GM18517 (cell line): ENCODE measurements around the gene PPIL4.
A peak's percentile ranks its signal among the peaks of the same experiment; 100 is the strongest.
"Not testable (repeated sequence)": the region's sequence is repeated elsewhere in the genome, so short reads cannot be mapped to it uniquely, and the experiment has no call there.

Experiments
- ATAC-seq: cut with Tn5 transposase; IDR thresholded peaks from one replicate; pipeline ENCODE4 v1.9.1; 2021; ENCODE audit warnings: mild to moderate bottlenecking, moderate library complexity; ENCODE audit not compliant: unreplicated experiment

The PPIL4 gene

DNA sequence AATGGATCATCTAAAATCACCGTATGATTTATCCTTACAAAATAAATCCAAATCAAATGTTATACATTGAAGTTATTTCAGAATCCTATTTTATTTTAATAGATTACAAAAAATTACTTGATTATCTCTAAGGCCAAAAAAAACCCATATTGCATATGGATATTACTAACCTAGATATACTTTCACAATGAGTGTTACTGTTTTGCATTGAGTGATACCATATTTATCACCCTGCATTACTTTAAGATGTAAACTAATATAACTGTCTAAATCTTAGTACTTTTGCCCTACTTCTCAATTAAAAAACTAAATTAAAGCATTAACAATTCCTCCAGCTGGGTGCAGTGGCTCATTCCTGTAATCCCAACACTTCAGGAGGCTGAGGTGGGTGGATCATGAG is 11.1 kb downstream of the PPIL4 start:
- no peak for ATAC-seq

GRCh38 chr6:149529650-149530049 is 16.2 kb downstream of the PPIL4 start:
- no peak for ATAC-seq

DNA sequence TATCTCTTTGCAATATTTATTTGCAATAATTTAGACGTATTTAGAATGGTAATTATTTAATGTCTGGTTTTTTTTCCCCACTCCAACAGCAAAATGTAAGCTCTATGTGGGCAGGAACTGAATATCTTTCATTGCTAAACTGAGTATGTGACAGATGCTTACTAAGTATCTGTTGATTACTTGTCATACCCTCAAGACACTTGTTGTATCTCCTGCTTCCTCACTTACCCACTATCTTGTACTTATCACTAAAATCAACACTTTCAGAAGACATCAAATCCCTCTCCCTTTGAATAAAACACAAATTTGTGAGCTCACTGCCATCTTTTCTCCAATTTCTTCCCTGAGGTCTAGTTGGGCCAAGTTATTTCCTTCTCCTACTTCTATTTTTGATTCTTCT is 30.3 kb downstream of the PPIL4 start:
- ATAC-seq: no peak

DNA sequence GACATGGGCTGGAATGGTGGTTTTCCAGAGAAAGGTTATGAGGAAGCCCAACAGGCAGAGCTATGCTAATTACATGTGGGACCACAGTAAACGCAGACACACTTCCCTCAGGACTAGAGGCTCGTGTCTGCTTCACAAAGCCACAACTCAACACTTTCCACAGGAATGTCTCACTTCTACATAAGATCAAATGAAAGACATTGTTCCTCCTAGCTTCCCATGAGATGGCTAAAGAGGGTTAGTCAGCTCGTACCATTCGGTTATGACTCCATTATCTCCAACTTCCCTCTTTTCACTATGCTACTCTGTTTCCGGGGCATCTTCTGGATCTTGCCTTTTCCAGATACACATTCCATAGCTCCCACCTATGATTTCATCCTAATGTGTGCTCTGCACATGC is 31.9 kb downstream of the PPIL4 start:
- no peak for ATAC-seq

- no peak for ATAC-seq
Observed at GRCh38 chr6:149510793-149511512, 34.9 kb downstream of the PPIL4 start.

- no peak for ATAC-seq
Observed at GRCh38 chr6:149508485-149508884, 37.4 kb downstream of the PPIL4 start.

GRCh38 chr6:149503872-149504271 is 42.0 kb downstream of the PPIL4 start:
- no peak for ATAC-seq

GRCh38 chr6:149503276-149503675 is 42.6 kb downstream of the PPIL4 start:
- ATAC-seq: no peak

GRCh38 chr6:149501768-149502167 is 44.1 kb downstream of the PPIL4 start:
- ATAC-seq: no peak

- no peak for ATAC-seq
Observed at GRCh38 chr6:149501201-149501600, 44.6 kb downstream of the PPIL4 start.

GRCh38 chr6:149500096-149500495 is 45.7 kb downstream of the PPIL4 start:
- ATAC-seq: no peak

DNA sequence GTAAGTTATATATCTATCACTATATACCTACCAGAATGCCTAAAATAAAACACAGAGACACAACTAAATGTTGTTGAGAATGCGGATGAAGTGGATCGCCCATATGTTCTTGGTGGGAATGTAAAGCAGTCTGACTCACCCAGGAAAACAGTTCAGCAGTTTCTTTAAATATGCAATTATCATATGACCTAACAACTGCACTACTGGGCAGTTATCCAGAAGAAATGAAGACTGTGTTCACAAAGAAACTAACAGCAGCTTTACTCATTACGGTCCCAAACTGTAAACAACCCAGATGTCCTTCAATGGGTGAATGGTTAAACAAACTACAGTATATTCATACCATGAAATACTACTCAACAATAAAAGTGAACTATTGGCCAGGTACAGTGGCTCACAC is 46.8 kb downstream of the PPIL4 start:
- ATAC-seq: no peak

GRCh38 chr6:149497365-149497764 is 48.5 kb downstream of the PPIL4 start:
- no peak for ATAC-seq

- ATAC-seq: not testable (repeated sequence)
Observed at GRCh38 chr6:149496597-149496996, 49.2 kb downstream of the PPIL4 start.

GRCh38 chr6:149495349-149496016 is 50.4 kb downstream of the PPIL4 start:
- not testable (repeated sequence) for ATAC-seq

DNA sequence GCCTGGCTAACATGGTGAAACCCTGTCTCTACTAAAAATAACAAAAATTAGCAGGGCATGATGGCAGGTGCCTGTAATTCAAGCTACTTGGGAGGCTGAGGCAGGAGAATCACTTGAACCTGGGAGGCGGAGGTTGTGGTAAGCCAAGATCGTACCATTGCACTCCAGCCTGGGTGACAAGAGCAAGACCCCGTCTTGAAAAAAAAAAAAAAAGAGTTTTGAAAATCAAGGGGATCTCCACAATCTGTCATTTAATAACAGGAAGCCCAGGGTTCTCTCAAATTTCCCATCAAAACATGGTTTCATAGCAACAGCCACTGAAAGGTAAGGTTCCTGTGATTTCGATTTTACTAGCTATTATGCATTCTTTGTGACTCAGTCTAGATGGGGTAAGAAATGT is 51.0 kb downstream of the PPIL4 start:
- peak; percentile 77 for ATAC-seq

DNA sequence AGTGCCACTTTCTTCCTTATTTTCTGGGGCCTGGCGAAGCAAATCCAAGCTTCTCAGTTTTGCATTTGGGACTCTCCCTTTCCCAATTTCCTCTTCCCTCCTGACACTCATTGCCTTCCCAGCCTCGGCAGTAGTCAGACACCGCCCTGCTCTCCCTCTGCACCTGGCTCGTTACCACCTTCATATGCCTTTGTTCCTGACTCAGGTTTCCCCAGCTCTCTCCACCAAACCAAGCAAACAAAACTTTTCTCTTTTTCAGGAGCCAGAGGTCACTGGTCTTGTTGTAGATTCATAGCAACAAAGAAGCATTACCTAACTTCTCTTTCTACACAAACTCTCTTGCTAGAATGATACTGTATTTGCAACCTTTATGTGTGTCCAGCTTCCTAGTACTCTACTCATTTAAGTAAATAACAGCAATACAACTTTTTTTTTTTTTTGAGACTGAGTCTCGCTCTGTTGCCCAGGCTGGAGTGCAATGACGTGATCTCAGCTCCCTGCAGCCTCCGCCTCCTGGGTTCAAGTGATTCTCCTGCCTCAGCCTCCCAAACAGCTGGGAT is 52.0 kb downstream of the PPIL4 start:
- ATAC-seq: no peak

DNA sequence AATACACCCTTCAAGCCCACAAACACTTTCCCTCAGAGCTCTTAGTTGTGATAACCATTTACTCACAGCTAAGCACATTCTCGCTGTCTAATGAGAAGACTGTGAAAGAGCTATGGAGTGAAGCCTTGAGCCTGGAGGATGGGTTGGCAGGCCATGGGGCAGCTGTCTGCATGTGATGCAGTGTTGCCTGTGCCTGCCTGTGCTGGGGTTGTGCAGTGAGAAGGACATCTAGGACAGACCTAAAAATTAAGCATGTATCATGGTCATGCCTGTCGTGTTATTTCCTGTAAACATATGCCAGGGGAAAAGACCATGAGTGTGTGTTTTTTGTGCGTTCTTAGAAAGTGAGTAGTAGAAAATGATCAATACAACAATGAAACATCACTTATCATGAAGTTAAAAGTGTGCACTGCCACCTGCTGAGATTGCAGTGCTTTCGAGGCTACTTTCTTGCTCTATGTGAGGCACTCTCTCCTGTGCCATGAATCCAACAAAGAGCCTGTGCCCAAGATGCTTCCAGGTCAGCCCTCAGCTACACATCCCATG is 53.0 kb downstream of the PPIL4 start:
- no peak for ATAC-seq

- ATAC-seq: no peak
Observed at GRCh38 chr6:149489967-149490366, 55.9 kb downstream of the PPIL4 start.

DNA sequence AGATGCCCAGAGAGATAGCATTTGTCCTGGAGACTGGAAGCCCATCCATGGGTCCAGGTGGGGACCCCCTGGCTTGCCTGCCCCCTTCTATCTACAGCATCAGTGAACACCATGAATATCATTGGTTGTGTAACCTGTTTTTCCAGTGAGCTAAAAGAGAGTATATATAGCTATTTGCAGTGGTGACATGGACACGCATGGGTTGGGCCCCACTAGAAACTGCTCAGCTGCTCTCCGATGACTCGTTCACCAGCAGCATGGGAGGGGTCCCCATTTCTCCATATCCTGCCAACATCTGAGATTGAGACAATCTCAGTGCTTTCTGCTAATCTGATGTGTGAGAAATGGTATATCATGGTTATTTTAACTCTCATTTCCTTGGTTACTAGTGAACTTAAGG is 57.0 kb downstream of the PPIL4 start:
- no peak for ATAC-seq

- no peak for ATAC-seq
Observed at GRCh38 chr6:149487316-149487715, 58.5 kb downstream of the PPIL4 start.
